ENCODE data around the gene SIRT7.
"Not testable (repeated sequence)": the region's sequence is repeated elsewhere in the genome, so short reads cannot be mapped to it uniquely, and the experiment has no call there.

The SIRT7 gene

DNA sequence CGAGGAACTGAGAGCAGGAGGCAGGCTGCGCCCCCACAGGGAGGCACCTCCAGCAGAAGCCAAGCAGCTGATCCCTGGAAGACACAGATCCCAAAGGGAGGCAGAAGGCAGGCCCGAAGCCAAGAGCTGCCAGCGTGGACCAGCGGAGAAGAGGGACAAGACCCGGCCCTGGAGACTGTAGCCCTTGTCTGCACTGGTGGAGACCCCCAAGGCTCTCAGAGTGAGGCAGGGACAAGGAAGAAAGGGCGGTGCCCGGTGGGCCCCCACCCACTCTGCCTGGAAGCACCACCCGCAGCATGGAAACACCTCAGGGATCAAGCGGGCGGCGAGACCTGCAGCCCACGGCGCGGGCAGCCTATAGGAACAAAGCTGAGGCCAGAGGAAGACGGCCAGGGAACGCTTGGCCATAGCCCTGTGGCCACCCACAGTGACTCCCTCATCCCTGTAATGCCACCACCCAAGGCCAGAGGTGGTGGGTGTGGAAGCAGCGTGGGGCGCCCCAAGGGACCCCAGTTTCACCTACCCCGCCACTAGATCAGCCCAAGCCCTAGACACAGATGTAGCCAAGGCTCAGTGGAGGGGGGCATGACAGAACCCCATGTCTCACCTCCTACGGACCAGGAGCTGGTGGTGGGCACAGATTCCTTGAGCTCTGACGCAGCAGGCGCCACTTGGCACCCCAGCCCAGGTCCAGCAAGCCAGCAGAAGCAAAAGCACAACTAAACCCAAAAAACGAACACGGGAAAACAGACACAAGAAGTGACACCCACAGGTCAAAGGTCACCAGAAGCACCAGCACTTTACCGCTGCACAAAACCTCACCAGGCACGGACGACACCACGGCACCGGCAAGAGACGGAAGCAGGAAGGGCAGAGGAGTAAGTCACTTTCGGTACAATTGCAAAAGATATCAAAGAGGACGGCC, 2.9 kb upstream of the SIRT7 start:
- DNase-seq (ENCODE audit: low spot score) = no peak

DNA sequence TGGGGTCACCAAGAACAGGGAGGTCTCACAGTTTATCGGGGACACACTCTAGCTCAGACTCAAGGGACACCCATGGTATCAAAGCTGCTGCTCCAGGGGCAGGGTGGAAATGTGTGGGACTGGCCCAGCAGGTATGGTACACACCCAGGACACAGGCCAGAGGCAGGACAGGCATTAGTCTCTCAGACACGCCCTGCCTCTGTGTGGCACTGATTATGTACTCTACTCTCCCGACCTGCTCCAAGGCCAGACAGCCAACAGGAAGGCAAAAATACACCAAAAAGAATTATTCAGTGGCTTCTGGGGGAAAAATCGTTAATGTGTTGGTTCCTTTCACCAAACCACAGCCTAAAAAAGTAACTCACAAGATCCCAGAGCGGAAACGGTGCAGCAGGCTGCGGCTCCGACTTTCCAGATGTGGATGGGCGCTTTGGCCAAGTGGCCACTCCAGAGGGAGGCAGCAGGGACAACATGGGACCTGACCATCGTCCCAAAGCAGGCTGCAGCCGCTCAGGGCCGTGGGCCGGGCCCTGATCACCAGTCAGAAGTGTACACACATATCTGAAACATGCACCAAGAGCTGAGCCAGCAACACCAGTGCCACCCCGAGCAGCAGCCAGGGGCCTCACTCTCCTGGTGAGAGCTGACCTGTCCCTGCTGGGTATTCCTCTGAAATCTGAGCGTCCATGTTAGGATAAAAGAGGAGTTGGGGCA, 1.0 kb upstream of the SIRT7 start:
- no peak for DNase-seq (ENCODE audit: low spot score)

DNA sequence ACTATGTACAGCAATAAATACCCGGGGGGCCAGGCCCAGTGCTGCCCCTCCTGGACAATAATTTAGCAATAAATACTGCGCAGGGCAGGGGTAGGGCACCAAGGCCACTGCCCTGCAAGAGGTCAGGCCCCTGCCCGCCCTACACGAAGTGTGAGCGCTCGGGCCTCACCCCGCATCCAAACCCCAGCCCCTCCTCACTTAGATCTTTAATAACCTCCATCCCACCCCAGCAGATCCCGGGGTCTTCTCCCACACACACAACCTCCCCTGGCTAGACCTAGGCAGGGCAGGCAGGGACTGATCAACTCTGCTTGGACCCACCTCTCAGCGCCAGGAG, 325 bp upstream of the SIRT7 start:
- not testable (repeated sequence) for DNase-seq (ENCODE audit: low spot score)

DNA sequence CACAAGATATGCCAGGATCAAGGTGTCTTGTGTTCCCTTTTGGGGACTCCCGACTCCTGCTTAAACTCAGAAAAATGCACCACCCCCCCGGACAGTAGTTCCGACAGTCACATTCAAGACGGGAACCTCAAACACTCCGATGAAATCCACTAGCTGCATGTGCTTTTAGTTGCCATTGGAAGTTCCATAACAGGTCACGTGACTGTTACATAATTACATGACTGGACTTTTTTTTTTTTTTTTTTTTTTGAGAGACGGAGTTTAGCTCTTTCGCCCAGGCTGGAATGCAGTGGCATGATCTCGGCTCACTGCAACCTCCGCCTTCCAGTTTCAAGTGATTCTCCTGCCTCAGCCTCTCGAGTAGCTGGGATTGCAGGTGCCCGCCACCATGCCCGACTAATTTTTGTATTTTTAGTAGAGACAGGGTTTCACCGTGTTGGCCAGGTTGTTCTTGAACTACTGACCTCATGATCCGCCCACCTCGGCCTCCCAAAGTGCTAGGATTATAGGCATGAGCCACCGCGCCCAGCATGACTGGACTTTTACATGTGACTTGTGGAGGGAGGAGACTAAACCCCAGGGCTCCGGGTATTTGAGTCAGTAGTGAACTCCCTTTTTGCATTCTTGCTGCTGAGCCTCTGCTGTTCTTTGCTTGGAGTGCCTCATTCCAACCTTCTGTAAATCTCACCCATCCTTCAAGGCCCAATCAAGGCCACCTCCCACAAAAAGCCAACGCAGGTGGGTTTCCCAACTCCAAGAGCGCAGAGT, 1.6 kb downstream of the SIRT7 start:
- peak; percentile 88 for DNase-seq (ENCODE audit: low spot score)

DNA sequence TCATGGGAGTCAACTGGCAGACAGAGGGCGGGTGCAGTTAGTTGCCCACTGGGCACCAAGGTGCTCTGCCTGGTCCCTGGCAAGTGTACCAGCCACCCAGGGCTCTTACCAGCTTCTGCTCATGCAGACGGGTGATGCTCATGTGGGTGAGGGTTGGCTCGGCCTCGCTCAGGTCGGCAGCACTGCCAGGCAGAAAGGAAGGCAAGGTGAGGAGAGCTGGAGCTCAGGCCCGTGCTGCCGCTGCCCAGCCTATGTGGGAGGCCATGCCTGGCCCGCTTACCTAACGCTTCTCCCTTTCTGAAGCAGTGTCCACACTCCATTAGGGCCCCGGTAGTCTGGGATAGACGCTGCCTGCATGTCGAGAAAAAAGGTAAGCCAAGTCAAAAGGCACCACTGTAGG, 2.6 kb downstream of the SIRT7 start:
- DNase-seq (ENCODE audit: low spot score) = no peak

DNA sequence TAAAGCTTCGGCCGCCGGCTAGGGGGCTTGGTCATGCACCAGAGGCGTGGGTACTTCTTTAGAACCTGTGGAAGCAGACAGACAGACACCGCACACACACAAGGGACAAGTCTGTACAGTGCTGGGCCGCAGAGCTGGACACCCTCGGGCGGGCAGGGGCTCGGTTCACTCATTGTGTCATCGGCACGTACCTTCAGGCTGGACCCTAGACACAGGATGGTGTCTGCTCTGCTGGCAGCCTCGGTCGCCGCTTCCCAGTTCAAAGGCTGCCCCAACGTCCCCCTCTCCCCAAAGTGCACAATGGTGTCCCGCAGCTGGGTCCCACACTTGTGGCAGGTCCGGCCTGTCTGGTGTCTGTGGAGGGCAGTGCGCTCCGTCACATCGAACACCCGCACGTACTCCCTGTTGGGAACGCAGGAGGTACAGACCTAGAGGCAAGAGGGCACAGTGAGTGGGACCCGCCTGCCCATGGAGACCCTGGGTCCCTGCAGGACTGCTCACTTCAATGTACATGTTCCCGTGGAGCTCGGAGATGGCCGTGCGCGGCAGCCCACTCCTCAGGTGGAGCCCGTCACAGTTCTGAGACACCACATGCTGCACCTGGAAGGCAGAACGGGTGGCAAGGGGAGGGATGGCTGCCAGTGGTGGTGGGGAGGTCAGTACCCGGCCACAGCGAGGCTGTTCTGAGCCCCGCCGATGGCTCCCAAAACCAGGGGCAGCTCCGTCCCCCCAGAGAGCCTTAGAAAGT, 3.7 kb downstream of the SIRT7 start:
- no peak for DNase-seq (ENCODE audit: low spot score)

DNA sequence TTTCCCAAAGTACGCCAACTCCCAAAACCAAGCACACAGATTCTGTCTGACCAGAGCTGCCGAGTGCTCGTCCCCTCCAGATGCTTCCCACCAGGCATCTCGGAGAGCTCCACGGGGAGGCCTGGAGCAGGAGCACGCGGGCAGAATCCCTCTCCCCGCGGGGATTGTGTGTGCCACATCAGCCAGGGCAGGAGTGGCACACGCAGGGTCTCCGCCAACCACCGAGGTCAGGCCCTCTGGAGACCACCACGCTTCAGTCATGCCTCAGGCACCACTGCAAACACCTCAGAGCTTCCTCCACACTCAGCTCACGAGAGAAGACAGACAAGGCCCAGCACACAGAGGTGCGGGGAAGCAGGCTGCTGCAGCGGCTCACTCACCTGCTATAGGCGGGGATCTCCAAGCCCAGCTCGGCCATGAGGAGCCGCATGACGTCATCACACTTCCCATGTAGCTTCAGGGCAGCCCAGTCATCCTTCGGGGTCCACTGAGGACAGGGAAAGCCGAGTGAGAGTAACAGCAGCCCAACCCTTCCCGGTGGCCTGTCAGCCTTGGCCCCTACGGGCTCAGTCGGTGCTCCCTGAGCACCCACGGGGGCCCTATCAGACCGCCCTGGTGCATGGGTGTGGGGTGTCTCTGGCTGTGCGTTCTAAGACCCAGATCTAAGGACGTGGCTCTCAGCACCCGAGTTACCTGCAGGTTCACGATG, 4.4 kb downstream of the SIRT7 start:
- no peak for DNase-seq (ENCODE audit: low spot score)

DNA sequence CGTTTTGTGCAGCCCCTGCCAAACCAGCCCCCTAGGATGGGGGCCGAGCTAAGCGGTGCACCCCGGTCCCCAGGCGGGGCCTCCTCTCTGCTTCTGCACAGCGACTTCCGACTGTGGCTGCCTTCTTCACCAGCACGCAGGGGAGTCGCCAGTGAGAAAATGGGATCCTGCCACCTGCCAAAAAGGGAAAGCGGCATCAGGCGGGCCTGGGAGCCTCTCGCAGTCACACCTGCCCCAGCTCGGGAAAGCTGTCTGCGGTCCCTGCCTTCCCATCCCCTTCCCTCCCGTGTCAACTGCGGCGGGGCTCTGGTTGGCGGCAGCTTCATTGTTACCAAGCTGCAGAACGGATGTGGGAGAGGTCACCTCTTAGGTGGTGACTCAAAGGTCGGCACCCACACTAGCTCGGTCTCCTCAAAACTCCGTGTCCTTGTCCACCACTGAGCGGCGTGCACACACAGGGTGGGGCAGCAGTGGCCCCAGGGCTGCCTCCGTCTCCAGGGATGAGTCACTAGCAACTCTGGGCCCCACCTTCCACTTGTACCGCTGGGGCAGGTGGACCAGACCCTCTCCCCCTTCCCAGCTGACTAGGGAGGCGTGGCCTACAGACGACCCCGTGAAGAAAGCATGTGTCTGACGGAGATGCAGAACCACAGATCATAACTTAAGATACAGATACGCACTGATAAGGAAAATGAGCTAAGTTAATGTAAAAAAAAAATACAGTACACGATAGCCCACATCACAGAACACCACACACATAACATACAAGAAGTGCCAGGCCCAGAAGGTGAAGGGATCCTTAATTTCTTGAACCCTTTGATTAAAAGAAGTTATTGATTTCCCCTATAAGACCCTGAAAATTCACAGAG, 5.3 kb downstream of the SIRT7 start:
- DNase-seq (ENCODE audit: low spot score) = no peak

DNA sequence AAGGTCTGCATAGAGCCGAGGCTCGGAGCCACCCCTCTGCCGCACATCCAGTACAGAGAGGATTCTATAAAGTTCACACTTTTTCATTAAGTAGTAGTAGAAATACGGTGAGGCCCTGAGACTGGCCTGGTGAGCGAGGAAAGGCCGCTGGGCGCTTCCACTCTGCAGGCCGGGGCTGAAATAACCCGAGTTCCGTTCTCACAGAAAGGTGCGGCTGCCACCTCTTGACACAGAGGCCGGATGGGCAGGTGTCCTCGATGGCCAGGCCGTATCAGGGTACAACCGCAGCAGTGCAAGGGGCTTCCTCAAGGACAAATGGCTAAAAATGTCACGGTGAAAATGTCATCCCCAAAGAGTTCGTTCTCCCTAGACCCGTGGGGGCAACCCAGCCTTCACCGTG, 6.0 kb downstream of the SIRT7 start:
- DNase-seq (ENCODE audit: low spot score) = no peak

DNA sequence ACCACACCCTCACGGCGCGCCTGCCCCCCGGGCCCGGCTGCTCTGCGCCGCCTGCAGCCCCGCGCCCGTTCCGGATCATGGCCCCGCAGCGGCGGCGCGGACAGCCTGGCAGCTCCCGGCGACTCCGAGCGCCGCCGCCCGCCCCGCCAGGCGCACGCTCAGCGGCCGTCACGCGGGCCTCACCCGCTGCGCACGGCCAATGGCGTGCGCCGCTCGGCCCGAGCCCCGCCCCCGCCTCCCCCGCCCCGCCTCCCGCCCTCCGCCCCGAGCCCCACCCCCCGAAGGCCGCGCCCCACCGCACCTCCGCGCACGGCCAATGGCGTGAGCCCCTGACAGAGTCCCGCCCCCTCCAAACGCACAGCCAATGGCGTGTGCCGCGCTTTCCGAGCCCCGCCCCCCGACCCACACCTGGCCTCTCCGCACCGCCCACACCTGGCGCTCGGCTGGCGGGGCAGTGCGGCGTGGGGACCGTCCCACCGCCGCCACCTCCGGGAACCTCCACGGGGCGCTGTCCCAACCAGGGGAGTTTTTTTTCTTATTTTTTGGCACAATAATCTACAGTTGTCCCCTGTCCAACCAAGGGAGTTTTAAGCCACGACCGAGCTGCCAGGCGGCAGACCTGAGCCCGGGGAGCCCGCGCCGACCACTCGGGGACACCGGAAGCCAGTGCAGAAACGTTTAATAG, 6.6 kb downstream of the SIRT7 start, which contains the start of gene PCYT2:
Gene PCYT2 (minus strand): TSS at position 123 of the 685 bp plus-strand sequence. CDS start 44 bp downstream, at position 79.
- peak; percentile 89 for DNase-seq (ENCODE audit: low spot score)

DNA sequence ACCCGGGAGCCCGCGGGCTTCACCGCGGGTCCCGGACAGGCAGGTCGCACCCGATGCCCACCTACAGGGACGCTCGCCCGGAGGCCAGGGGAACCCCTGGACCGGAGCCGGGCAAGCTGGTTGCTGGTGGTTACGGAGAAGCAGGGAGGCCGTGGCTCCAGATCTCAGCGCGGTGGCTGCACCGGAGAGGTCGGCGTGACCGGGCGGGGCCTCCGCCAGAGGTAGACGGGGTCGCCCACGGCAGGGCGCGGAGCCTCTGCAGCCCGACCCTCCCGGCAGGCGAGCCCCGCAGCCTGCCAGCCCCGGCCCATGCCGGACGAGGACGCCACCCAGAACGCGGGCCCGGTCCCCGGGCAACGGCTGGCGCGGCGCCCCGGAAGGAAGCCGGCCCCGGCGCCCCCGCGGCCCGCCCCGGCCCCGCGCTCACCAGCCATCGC, 7.1 kb downstream of the SIRT7 start:
- no peak for DNase-seq (ENCODE audit: low spot score)

DNA sequence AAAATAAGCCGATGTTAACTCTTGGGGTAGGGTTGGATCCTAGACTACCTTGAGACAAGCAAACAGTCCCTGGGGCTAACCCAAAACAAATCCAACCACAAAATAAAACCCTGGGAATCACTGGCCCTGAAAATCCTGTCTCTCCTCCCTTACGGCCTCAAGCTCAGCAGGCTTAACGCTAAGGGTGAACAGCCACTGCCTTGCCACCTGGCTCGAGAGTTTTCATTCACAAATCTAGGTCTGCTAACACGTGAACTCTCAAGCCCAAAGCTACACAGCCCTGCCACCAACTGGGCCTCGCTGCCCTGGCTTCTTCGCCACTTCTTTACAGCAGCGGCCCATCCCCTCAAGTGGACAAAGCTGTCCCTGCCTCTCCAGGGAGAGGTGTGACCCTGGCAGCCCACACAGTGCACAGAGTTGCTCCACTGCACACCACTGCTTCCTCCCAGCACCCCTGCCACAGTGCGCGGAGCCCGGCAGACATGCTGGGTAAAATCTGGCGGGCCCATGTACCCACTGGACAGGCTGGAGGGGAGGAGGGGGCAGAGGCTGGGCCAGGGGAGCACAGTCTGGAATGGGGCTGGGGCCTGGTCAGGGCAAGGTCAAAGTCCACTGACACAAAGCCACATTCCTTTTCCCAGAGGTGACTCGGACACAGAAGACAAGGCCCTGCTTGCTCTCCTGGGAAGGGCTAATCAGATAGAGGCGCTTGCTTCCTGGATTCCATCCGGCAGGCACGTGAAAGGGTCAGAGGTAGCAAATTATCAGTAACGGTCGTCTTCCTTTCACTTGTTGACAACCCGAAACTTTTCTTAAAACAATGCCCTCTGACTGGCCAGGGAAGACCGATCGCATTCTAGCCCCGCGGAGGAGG, 7.8 kb downstream of the SIRT7 start:
- DNase-seq (ENCODE audit: low spot score) = peak; percentile 55

DNA sequence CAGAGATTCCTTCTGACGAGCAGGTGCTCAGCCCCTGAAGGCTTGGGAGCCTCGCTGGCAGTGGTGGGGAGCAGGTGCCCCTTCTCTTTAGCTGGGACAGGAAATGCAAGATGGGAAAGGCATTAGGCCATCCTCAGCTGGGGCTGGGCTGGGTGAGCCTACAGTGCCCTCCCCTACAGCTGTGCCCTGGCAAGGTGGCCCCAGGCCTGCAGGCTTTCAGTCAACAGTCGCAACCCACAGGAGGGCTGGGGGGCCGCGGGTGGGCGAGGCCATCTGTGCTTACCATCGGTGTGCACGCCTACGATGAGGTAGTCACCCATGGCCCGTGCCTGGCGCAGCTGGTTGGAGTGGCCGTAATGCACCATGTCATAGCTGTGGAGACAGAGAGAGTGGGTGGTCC, 8.7 kb downstream of the SIRT7 start:
- no peak for DNase-seq (ENCODE audit: low spot score)

DNA sequence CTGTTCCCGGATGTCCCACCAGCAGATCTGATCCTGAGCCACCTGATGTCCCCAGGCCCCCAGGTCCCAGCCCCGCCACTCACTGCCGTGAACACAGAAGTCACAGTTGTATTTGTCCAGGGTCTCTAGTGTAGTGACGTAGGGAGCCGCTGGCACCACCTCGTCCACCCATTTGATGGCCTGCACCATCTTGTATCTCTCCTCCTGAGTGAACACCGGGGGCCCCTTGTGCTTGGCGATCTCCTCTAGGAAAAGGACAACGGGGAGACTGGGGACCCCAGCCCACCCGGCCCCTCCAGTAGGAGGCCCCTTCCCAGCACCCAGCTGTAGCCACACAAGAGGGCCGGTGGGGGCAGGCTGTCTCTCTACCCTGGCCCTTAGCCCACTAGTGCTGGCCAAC, 9.2 kb downstream of the SIRT7 start:
- no peak for DNase-seq (ENCODE audit: low spot score)

DNA sequence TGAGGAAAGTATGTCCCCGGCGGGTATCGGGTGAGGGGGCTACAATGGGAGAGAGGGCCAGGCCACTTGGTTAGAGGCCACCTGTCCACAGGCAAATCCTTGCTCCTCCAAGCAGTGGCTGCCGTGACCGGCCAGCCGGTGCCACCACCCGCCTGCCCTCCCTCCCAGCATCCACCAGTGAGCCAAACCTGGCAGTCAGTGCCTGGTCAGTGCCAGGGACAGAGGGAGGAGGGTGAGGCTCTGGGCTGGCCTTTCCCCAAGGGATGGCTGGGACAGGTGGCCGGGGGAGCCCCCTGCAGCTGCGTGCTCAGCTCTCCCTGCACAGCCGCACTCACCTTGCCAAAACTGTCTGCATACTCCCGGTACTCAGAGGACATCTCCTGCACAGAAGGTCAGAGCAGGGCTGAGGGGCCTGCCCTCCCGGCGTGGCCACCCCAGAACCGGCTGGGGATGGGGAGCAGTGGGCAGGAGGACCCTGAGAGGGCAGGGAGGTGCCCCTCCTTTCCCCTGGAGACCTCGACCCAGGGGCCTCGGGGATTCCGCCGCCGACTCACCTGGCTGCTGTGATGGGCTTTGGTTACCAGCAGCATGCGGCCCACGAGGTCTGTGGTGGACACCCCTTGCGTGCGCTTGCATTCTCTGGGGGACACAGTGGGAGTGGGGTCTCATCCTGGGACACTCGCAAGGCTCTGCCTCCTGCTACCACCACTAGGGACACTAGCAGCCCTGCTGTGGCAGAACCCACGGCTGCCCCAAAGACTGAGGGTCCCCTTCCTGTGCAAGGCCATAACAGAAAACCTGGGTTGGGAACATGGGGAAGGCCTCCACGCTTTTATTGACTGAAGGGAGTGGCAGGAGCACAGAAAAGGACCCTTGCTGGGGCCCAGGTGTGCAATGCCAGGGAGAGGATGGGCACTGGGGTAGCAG, 10.5 kb downstream of the SIRT7 start:
- no peak for DNase-seq (ENCODE audit: low spot score)

DNA sequence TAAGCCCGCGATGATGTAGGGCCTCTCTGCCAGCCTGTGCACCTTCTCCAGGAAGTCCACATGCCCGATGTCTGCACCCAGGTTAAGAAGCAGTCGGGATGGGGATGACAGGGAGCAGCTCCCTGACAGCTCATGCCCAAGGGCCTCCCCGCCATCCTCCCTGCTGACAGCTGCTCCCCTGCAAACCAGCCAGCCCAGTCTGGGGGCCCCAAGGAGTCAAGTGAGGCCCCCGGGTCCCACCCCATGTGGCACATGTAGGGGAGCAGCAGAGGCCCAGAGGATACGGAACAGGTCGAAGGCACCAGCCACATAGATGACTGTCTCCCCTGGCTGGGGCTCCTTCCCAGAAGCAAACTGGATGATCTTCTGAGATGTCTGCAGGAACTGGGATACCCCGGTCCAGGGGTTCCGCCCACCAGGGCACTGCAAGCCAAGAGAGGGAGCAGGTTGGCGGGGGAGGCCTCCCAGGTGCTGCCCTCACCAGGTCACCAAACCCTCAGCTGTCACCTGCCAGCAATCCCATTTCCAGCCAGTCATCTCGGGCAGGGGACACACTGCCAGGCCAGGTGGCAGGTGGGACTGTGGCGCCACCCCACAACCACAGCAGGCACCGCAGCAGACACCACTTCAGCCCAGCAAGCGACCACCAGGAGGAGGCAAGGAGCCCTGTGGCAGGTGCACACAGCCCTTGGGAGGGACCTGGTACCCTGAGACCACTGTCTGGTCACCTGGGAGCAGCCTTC, 11.3 kb downstream of the SIRT7 start:
- no peak for DNase-seq (ENCODE audit: low spot score)

DNA sequence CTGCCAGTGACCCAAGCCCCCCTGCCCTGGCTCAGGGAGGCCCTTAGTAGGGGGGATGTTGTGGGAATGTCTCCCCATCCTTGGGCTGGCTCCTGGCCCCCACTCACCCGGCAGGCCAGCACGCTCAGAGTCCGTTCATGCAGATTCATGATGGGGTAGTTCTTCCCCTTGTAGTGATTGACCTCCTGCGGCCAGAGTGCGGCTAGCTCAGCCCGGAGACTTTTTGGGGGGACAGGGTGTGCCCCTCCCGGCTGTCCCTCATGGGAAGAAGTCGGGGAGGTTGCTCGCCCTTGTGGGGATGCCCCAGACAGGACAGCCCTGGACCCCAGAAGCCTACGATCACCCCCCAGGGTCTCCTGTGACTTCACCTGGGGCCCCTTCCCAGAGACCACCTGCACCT, 12.0 kb downstream of the SIRT7 start:
- DNase-seq (ENCODE audit: low spot score) = no peak
